HFF-Myc (cell line): Measurements from ENCODE around the gene CST9.

Source experiments
- DNase-seq: peaks from one replicate; pipeline ENCODE4 v3.0.0-alpha.2; 2011; ENCODE audit warnings: low read depth; ENCODE audit errors: extremely low read depth
- H3K4me3 ChIP-seq: replicated peaks from 2 replicates; pipeline ENCODE4 v1.5.1; 2011; ENCODE audit warnings: low read depth, mild to moderate bottlenecking, control low read depth, low read length
- TF ChIP-seq, protein P1 (sequence below): IDR thresholded peaks from 2 replicates; pipeline ENCODE4 v1.5.1; 2012; ENCODE audit warnings: mild to moderate bottlenecking, low read depth, low read length, control low read depth; ENCODE audit errors: missing control alignments

Gene CST9

DNA sequence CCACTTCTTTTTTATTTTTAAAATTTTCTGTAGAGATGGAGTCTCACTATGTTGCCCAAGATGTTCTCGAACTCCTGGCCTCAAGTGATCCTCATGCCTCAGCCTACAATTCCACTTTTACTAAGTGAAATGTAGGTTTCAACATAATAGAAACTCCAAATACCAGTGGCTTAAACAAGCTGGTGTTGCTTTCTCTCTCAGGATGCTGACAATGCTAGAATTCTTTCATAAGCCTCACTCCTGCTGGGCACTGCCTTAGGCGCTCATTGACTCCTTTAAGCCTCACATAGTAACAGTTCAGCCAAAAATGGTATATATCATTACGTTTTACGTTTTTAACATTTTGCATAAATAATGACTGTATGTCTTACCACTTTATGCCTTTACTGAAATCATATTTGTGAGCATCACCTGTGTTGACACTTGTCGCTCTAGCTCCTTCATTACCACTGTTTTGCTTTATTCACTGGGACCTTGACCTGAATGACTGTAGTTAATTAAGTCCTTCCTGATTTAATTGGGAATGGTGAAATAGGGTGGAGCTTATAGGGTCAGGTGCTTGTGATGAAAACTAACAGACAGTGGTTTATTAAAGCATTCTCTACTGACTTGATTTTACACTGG, 3.9 kb upstream of the CST9 start:
- H3K4me3 ChIP-seq, result no peak overlapping the region
- DNase-seq, result no peak
- TF ChIP-seq, protein P1, sequence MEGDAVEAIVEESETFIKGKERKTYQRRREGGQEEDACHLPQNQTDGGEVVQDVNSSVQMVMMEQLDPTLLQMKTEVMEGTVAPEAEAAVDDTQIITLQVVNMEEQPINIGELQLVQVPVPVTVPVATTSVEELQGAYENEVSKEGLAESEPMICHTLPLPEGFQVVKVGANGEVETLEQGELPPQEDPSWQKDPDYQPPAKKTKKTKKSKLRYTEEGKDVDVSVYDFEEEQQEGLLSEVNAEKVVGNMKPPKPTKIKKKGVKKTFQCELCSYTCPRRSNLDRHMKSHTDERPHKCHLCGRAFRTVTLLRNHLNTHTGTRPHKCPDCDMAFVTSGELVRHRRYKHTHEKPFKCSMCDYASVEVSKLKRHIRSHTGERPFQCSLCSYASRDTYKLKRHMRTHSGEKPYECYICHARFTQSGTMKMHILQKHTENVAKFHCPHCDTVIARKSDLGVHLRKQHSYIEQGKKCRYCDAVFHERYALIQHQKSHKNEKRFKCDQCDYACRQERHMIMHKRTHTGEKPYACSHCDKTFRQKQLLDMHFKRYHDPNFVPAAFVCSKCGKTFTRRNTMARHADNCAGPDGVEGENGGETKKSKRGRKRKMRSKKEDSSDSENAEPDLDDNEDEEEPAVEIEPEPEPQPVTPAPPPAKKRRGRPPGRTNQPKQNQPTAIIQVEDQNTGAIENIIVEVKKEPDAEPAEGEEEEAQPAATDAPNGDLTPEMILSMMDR, result no peak

DNA sequence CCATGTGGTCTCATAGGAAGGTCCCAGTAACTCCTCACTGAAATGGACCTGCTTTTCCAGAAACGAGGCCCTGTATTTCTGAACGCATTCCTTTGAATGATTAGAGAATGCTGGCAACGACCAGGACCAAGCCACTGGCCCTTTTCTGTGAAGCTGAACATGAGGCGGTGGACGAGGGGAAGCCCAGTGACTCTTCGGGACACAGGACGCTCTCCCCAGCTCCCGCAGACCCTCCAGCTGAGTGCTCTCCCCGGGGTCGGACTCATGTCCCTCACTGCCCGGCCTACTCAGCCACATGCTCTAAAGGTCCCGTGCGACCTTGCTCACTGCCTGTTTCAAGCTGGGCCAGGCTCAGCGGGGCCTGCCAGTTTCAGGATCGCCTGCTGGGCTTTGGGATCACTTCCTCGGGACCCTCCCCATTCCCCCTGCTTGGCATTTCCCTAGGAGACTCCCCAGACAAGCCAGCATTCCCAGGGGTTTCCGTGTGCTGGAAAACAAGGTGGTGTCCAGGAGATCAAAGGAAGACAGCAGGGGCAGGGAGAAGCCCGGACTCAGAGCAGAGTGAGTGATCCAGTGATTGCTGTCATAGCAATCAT, 2.6 kb upstream of the CST9 start:
- TF ChIP-seq, protein P1, result no peak
- no peak overlapping the region for H3K4me3 ChIP-seq
- DNase-seq, result no peak

DNA sequence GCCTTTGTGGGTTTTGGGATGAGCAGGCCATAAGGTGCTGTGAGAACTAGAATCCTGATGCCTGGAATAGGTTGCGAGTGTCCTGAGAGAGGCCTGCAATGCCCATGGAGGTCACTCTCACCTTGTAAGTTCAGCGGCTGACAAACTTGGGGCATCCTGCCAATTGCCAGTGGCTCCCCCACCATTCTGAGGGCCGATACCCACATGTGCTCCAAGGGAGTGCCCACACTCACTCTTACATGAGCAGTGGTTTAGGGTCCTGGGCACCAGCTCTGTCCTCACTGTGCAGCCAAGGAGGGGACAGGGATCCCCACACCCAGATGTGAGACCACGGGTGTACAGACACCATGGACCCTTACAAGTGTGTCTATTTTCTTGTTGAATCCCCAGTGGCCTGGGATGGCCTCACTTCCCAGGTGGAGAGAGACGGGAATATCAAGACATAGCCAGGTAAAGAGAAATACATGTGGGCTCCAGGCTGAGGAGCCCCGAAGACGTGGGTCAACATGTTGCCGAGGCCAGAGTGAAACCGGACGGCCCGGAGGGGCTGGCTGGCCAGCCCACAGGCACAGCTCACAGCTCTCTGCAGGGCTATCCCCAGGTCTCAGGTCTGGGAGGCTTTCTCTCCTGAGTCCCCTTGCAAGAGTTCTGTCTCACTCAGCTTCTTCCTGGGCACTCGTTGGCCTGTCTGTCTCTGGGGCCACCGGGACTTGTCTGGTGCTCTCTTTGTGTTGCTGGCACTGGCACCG, 2.0 kb upstream of the CST9 start:
- DNase-seq, result no peak

DNA sequence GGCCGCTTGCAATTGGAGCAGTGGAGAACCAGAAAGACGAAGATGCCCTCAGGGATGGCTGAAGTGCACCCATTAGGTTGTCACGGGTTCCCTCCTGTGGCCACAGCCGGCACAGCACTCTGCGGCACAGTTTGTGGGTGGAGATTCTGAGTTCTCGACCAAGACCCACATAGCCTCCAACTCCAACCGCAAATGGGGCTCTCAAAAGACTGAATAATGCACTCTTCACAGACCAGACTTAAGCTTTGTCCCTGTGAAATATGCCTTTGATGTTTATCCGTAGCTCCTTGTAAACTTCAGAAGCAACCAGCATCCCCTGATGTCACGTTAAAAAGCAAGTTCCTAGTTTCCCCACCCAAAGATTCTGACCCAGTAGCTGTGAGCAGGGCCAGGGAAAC, 934 bp upstream of the CST9 start:
- no peak overlapping the region for H3K4me3 ChIP-seq
- TF ChIP-seq, protein P1, result peak; percentile 91
- peak; percentile 43 for DNase-seq

More for the DNA sequence above, 2.0 kb upstream of the CST9 start:
- TF ChIP-seq, protein P1, result no peak
- no peak overlapping the region for H3K4me3 ChIP-seq

DNA sequence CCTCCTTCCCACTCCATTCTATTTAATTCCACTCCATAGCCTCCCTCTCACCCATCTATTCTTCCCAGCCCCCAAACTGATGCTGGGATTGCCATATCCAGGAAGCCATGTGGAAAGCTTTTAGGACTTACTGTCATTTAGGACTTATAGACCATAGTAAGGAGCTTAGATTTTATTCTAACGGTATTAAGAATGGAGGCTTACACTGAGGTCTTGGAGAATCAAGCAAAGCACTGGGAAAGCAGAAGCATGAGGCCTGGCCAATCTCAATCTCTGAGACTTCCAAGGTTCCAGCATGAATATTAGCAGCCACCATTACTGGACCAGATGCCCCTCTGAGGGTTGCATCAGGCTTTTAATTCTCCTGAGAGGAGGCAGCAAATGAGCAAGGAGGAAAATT, 1.4 kb downstream of the CST9 start:
- TF ChIP-seq, protein P1, result no peak
- no peak overlapping the region for H3K4me3 ChIP-seq
- no peak for DNase-seq

DNA sequence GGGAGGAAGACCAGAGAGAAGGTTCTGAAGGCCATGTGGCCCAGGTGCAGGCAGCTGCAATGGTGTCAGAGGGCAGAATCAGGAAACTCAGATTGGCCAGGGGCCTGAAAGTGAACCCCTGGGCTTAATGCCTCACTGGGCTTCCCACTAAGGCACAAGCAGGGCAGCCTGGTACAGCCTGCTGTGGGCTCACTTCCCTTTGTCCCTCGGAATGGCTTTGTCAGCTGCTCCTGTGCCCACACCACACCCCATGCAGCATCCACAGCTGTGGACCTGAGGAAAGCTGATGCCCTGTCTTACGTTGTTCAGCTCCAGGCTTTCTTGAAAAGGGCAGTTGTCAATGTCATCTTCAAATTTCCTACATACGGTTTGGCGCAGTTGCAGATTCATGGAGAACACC, 2.4 kb downstream of the CST9 start:
- DNase-seq, result no peak
- no peak overlapping the region for H3K4me3 ChIP-seq
- TF ChIP-seq, protein P1, result no peak
